Hepatocyte (in vitro differentiated cells): Measurements from ENCODE around the gene UTP4.

Experiments used
- CTCF ChIP-seq: fragments of 200-600 bp; sonication (generic); IDR thresholded peaks from 2 replicates; pipeline ENCODE4 v1.5.1; 2016; ENCODE audit warnings: antibody characterized with exemption, mild to moderate bottlenecking; ENCODE audit not compliant: poor library complexity
- EZH2 ChIP-seq: fragments of 200-600 bp; sonication (generic); IDR thresholded peaks from 2 replicates; pipeline ENCODE4 v1.6.1; 2016; ENCODE audit warnings: antibody characterized with exemption, mild to moderate bottlenecking, borderline replicate concordance

- TF ChIP-seq EZH2 (no peak), CTCF (no peak)
Observed at GRCh38 chr16:69127966-69128510, 4.4 kb upstream of the UTP4 start.
